ENCODE data around the gene DCLRE1A.
"Not testable (repeated sequence)": the region's sequence is repeated elsewhere in the genome, so short reads cannot be mapped to it uniquely, and the experiment has no call there.

Gene DCLRE1A

DNA sequence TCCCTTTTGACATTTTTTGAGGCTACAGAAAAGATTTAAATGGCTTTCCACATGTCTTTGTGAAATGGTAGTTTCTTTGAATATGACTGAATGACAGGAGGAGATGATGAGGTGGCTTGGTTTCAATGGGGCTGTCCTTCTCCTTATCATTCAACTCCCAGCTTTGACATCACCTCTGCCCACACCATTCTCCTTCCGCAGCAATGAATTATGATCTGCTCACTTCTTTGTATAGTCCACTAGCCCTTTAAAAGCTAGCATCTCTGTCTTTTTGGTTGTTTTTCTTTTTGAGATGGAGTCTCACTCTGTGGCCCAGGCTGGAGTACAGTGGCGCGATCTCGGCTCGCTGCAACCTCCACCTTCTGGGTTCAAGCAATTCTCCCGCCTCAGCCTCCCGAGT is 31.7 kb downstream of the DCLRE1A start:
- no peak overlapping the region for H3K27ac ChIP-seq (replicated peaks)
- no peak for DNase-seq (ENCODE audit: low read depth in 1 of 2, low spot score in 1 of 2)
- TF ChIP-seq CTCF (IDR thresholded peaks at IDR 0.05; ENCODE audit: insufficient read depth, low read length) (no peak), POLR2AphosphoS5 (IDR thresholded peaks at IDR 0.05; ENCODE audit: low read depth) (no peak), SPI1 (IDR thresholded peaks at IDR 0.05; ENCODE audit: borderline replicate concordance, low read depth) (no peak), GABPA (IDR thresholded peaks at IDR 0.05; ENCODE audit: low read depth) (no peak)
- TF ChIP-seq, protein P1, sequence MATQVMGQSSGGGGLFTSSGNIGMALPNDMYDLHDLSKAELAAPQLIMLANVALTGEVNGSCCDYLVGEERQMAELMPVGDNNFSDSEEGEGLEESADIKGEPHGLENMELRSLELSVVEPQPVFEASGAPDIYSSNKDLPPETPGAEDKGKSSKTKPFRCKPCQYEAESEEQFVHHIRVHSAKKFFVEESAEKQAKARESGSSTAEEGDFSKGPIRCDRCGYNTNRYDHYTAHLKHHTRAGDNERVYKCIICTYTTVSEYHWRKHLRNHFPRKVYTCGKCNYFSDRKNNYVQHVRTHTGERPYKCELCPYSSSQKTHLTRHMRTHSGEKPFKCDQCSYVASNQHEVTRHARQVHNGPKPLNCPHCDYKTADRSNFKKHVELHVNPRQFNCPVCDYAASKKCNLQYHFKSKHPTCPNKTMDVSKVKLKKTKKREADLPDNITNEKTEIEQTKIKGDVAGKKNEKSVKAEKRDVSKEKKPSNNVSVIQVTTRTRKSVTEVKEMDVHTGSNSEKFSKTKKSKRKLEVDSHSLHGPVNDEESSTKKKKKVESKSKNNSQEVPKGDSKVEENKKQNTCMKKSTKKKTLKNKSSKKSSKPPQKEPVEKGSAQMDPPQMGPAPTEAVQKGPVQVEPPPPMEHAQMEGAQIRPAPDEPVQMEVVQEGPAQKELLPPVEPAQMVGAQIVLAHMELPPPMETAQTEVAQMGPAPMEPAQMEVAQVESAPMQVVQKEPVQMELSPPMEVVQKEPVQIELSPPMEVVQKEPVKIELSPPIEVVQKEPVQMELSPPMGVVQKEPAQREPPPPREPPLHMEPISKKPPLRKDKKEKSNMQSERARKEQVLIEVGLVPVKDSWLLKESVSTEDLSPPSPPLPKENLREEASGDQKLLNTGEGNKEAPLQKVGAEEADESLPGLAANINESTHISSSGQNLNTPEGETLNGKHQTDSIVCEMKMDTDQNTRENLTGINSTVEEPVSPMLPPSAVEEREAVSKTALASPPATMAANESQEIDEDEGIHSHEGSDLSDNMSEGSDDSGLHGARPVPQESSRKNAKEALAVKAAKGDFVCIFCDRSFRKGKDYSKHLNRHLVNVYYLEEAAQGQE (IDR thresholded peaks at IDR 0.05; ENCODE audit: insufficient replicate concordance, low read depth) = no peak
- H3K4me3 ChIP-seq (replicated peaks; ENCODE audit: insufficient read depth, low read length) = no peak overlapping the region
- no peaks in the 10 kb centered on the region for H3K27me3 ChIP-seq (ENCODE audit: insufficient read depth, poor library complexity, severe bottlenecking)

DNA sequence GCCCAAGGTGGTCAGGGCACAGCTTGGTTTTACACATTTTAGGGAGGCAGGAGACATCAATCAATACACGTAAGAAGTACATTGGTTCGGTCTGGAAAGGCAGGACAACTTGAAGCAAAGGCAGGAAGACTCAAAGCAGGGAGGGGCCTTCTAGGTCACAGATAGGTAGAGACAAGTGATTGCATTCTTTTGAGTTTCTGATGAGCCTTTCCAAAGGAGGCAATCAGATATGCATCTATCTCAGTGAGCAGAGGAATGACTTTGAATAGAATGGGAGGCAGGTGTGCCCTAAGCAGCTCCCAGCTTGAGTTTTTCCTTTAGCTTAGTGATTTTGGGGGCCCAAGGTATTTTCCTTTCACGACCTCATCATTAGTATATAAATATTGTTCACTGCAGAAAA is 32.6 kb downstream of the DCLRE1A start:
- not testable (repeated sequence) for DNase-seq (ENCODE audit: low read depth in 1 of 2, low spot score in 1 of 2); H3K27ac ChIP-seq (replicated peaks); H3K27me3 ChIP-seq (ENCODE audit: insufficient read depth, poor library complexity, severe bottlenecking); H3K4me3 ChIP-seq (replicated peaks; ENCODE audit: insufficient read depth, low read length)

- Histone ChIP-seq H3K27me3 (ENCODE audit: insufficient read depth, poor library complexity, severe bottlenecking) (no peaks in the 10 kb centered on the region), H3K27ac (replicated peaks) (no peak overlapping the region), H3K4me3 (replicated peaks; ENCODE audit: insufficient read depth, low read length) (no peak overlapping the region)
- TF ChIP-seq GABPA (IDR thresholded peaks at IDR 0.05; ENCODE audit: low read depth) (no peak), CTCF (IDR thresholded peaks at IDR 0.05; ENCODE audit: insufficient read depth, low read length) (no peak), SPI1 (IDR thresholded peaks at IDR 0.05; ENCODE audit: borderline replicate concordance, low read depth) (no peak), POLR2AphosphoS5 (IDR thresholded peaks at IDR 0.05; ENCODE audit: low read depth) (no peak)
- TF ChIP-seq, protein P1 (IDR thresholded peaks at IDR 0.05; ENCODE audit: insufficient replicate concordance, low read depth) = no peak
- no peak for DNase-seq (ENCODE audit: low read depth in 1 of 2, low spot score in 1 of 2)
These were observed 33.4 kb downstream of the DCLRE1A start for GRCh38 chr10:113820507-113820906.

DNA sequence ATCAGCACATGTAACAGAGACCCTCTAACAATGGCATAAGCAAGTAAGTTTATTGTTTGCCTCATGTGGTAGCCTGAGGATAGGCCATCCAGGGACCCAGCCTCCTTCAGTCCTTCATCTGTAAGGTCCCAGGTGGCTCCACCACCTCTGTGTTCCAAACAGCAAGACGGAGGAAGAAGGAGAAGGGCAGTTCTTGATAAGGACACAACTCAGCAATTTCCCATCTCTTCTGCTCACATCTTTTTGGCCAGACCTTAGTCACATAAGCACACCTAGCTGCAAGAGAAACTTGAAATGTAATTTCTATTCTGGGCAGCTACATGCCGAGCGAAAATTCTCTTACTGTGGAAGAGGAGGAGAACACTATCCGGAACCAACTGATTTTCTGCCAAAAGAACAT is 33.9 kb downstream of the DCLRE1A start:
- Histone ChIP-seq H3K27me3 (ENCODE audit: insufficient read depth, poor library complexity, severe bottlenecking) (no peaks in the 10 kb centered on the region), H3K4me3 (replicated peaks; ENCODE audit: insufficient read depth, low read length) (no peak overlapping the region), H3K27ac (replicated peaks) (no peak overlapping the region)
- no peak for TF ChIP-seq POLR2AphosphoS5 (IDR thresholded peaks at IDR 0.05; ENCODE audit: low read depth)
- no peak for TF ChIP-seq CTCF (IDR thresholded peaks at IDR 0.05; ENCODE audit: insufficient read depth, low read length)
- TF ChIP-seq SPI1 (IDR thresholded peaks at IDR 0.05; ENCODE audit: borderline replicate concordance, low read depth) = no peak
- TF ChIP-seq, protein P1 (IDR thresholded peaks at IDR 0.05; ENCODE audit: insufficient replicate concordance, low read depth) = no peak
- no peak for TF ChIP-seq GABPA (IDR thresholded peaks at IDR 0.05; ENCODE audit: low read depth)
- DNase-seq (ENCODE audit: low read depth in 1 of 2, low spot score in 1 of 2) = no peak

GRCh38 chr10:113814700-113815099 is 39.2 kb downstream of the DCLRE1A start:
- DNase-seq (ENCODE audit: low read depth in 1 of 2, low spot score in 1 of 2); H3K27me3 ChIP-seq (ENCODE audit: insufficient read depth, poor library complexity, severe bottlenecking); H3K4me3 ChIP-seq (replicated peaks; ENCODE audit: insufficient read depth, low read length); H3K27ac ChIP-seq (replicated peaks): not testable (repeated sequence)
